ENCODE data around the gene NOLC1. TPM values are rescaled to one million over a fixed set of nuclear protein-coding genes. Genes with fewer than 3 reads are reported as not detected.
A peak's percentile ranks its signal among the peaks of the same experiment; 100 is the strongest.

NOLC1 gene
- total and polyA plus RNA-seq, 10 of the 15 experiments (the other 5 are each of a cell fraction or from before 2014, with no cell fraction given): 91.7 to 244 (median 128) TPM

GRCh38 chr10:102123223-102123622 is 29.0 kb upstream of the NOLC1 start (continued):
- TF ChIP-seq CHD1 (IDR thresholded peaks at IDR 0.05; ENCODE audit: low read depth, low read length): no peak
- TF ChIP-seq JUNB (IDR thresholded peaks at IDR 0.05): no peak
- TF ChIP-seq DPF2 (IDR thresholded peaks at IDR 0.05): no peak

- FAIRE-seq (no peak), DNase-seq (ENCODE audit: low read depth, low spot score) (no peak), ATAC-seq (no peak)
- H3K9me3 ChIP-seq (replicated peaks; ENCODE audit: control insufficient read depth, insufficient read depth, low read length): no peaks in the 10 kb centered on the region
- H3K36me3 ChIP-seq (ENCODE audit: control insufficient read depth in 2 of 2, insufficient read depth in 2 of 2, low read length in 1 of 2): peaks cover 0 to under 1% of the 10 kb centered on the region in 2 experiments; a peak in 1 of 4 replicates
- no TSS peak for BruUV-seq (replicated peaks)
- ChIA-PET POLR2A (interaction anchor here (0.6 to 2.9 kb wide), 7 partner anchors 13 to 547 kb away, joined by 3 to 19 read pairs (median 5); partner anchors contain the start of genes GBF1 and NOLC1), SMC1A (ENCODE audit: uncharacterized antibody, unreplicated experiment) (interaction anchor here (0.8 to 3.0 kb wide), 10 partner anchors 8 to 220 kb away, joined by 3 to 16 read pairs (median 4); partner anchors contain the start of gene NOLC1), RAD21 (ENCODE audit: unreplicated experiment) (interaction anchor here (0.6 to 1.6 kb wide), 3 partner anchors 17 to 20 kb away, joined by 3 to 6 read pairs (median 3); partner anchors contain the start of gene NOLC1), CTCF (interaction anchor here (0.7 to 3.2 kb wide), 20 partner anchors 9 to 301 kb away, joined by 3 to 24 read pairs (median 3); partner anchors contain the start of genes CUEDC2 and NOLC1)
- TF ChIP-seq CBX5 (IDR thresholded peaks at IDR 0.05; ENCODE audit: low read depth) (no peak), NFIC (IDR thresholded peaks at IDR 0.05; ENCODE audit: low read depth, low read length) (no peak), RAD21 (IDR thresholded peaks at IDR 0.05; ENCODE audit: insufficient read depth, low read depth, low read length) (no peak), ZNF274 (IDR thresholded peaks at IDR 0.05; ENCODE audit: insufficient read depth, insufficient read length) (no peak), MYC (IDR thresholded peaks at IDR 0.05; ENCODE audit: insufficient read depth, insufficient read length, insufficient replicate concordance, low read length, severe bottlenecking) (no peak), ZNF217 (IDR thresholded peaks at IDR 0.05) (no peak)
- H2AFZ ChIP-seq (ENCODE audit: control insufficient read depth, low read depth, low read length): peak overlapping the region; percentile 100
- 79% methylated on average over 8 of the region's 8 CpGs for WGBS (ENCODE audit: insufficient coverage, insufficient replicate concordance, low lambda C conversion rate, missing lambda C conversion rate)
- H3K4me1 ChIP-seq (ENCODE audit: control insufficient read depth, insufficient read depth, low read length): peaks cover 10% of the 10 kb centered on the region
- H3K4me2 ChIP-seq (ENCODE audit: control insufficient read depth, insufficient read depth): no peak overlapping the region
- in situ Hi-C loops (cut with MboI) (no loop called here), intact Hi-C loops (cut with micrococcal nuclease; ENCODE audit: unreplicated experiment) (loop anchor here (1.0 kb wide), 2 partner anchors 11 to 21 kb away; partner anchors contain the start of genes LDB1 and NOLC1)
- no peaks in the 10 kb centered on the region for H4K20me1 ChIP-seq (ENCODE audit: control insufficient read depth, insufficient read depth)
- H3K79me2 ChIP-seq (ENCODE audit: control insufficient read depth, insufficient read depth, low read length): peaks cover 40% of the 10 kb centered on the region
- no peaks in the 10 kb centered on the region for H3K27me3 ChIP-seq (replicated peaks in 1 of 2; ENCODE audit: control insufficient read depth in 2 of 2, insufficient read depth in 2 of 2, low read length in 1 of 2)
- no peak overlapping the region for H3K9ac ChIP-seq (ENCODE audit: control insufficient read depth, insufficient read depth, low read length)
- H3K4me3 ChIP-seq: peak overlapping the region; percentile 93; the same call in 1 of the 2 replicates
- no peak overlapping the region for H3K27ac ChIP-seq (ENCODE audit: control insufficient read depth, insufficient read depth)
Measured at GRCh38 chr10:102131286-102132170, 20.7 kb upstream of the NOLC1 start.
